Fibroblast of mammary gland (primary cell): ENCODE data around the gene LRRC59.

Experiments used
- DNase-seq: peaks from one replicate; pipeline ENCODE4 v3.0.0-alpha.2; 2010; ENCODE audit warnings: low read depth
- H3K4me3 ChIP-seq: 2 replicates; pipeline ENCODE4 v1.5.1; 2011; ENCODE audit warnings: low read depth, mild to moderate bottlenecking, low read length, moderate library complexity; ENCODE audit not compliant: control insufficient read depth
- TF ChIP-seq, protein P1 (sequence below): conservative IDR thresholded peaks from 2 replicates; pipeline ENCODE4 v1.5.1; 2011; ENCODE audit warnings: low read depth, low read length, inconsistent platforms; ENCODE audit not compliant: control insufficient read depth, insufficient read depth

The LRRC59 gene

GRCh38 chr17:50373705-50374104 is 23.6 kb downstream of the LRRC59 start:
- TF ChIP-seq, protein P1, sequence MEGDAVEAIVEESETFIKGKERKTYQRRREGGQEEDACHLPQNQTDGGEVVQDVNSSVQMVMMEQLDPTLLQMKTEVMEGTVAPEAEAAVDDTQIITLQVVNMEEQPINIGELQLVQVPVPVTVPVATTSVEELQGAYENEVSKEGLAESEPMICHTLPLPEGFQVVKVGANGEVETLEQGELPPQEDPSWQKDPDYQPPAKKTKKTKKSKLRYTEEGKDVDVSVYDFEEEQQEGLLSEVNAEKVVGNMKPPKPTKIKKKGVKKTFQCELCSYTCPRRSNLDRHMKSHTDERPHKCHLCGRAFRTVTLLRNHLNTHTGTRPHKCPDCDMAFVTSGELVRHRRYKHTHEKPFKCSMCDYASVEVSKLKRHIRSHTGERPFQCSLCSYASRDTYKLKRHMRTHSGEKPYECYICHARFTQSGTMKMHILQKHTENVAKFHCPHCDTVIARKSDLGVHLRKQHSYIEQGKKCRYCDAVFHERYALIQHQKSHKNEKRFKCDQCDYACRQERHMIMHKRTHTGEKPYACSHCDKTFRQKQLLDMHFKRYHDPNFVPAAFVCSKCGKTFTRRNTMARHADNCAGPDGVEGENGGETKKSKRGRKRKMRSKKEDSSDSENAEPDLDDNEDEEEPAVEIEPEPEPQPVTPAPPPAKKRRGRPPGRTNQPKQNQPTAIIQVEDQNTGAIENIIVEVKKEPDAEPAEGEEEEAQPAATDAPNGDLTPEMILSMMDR = no peak
- DNase-seq = no peak
- peak overlapping the region; percentile 99 for H3K4me3 ChIP-seq

GRCh38 chr17:50372758-50373556 is 24.4 kb downstream of the LRRC59 start, which contains the start of the genes EME1 and MRPL27:
EME1 (plus strand) TSS chr17:50373229; CDS start chr17:50375209, 1,980 bp downstream.
MRPL27 (minus strand) TSS chr17:50373184; CDS start chr17:50373170, 14 bp downstream.
- peak; percentile 83 for DNase-seq
- peak within 1 kb of the TSS; percentile 99 for H3K4me3 ChIP-seq
- TF ChIP-seq, protein P1 = no peak

- no peak for DNase-seq
- TF ChIP-seq, protein P1 = no peak
- peak overlapping the region; percentile 99 for H3K4me3 ChIP-seq
Measured at GRCh38 chr17:50372222-50372757, 25.0 kb downstream of the LRRC59 start.

GRCh38 chr17:50371526-50371925 is 25.8 kb downstream of the LRRC59 start:
- H3K4me3 ChIP-seq = peak overlapping the region; percentile 99
- TF ChIP-seq, protein P1 = no peak
- no peak for DNase-seq

- TF ChIP-seq, protein P1 = no peak
- no peak for DNase-seq
- no peak overlapping the region for H3K4me3 ChIP-seq
Measured at GRCh38 chr17:50370052-50370451, 27.3 kb downstream of the LRRC59 start.

GRCh38 chr17:50367401-50367800 is 29.9 kb downstream of the LRRC59 start:
- no peak for DNase-seq
- TF ChIP-seq, protein P1 = no peak
- no peak overlapping the region for H3K4me3 ChIP-seq
